Testis (tissue), 3 donors: ENCODE measurements around the gene PTPRE. TPM values are rescaled to one million over a fixed set of nuclear protein-coding genes. Genes with fewer than 3 reads are reported as not detected.

Experiments
- DNase-seq: peaks from one replicate; pipeline ENCODE4 v3.0.0-alpha.2; 2019
- H3K27ac ChIP-seq, 2 donors: fragments of 200-600 bp; sonication (generic); one replicate each; pipeline ENCODE4 v1.5.1; 2019
- H3K27me3 ChIP-seq: fragments of 200-600 bp; sonication (generic); one replicate; pipeline ENCODE4 v1.5.1; 2019
- H3K36me3 ChIP-seq: fragments of 200-600 bp; sonication (generic); one replicate; pipeline ENCODE4 v1.5.1; 2017; ENCODE audit warnings: low read depth; ENCODE audit errors: missing control alignments
- H3K4me1 ChIP-seq: fragments of 200-600 bp; sonication (generic); one replicate; pipeline ENCODE4 v1.5.1; 2019
- H3K4me3 ChIP-seq, 2 donors: fragments of 200-600 bp; sonication (generic); one replicate each; pipeline ENCODE4 v1.5.1; 2017 to 2019
- H3K9me3 ChIP-seq: fragments of 200-600 bp; sonication (generic); one replicate; pipeline ENCODE4 v1.5.1; 2017
- POLR2A ChIP-seq: fragments of 450-650 bp; IDR thresholded peaks from one replicate; pipeline ENCODE4 v1.6.1; 2017; ENCODE audit warnings: antibody characterized with exemption, mild to moderate bottlenecking, moderate library complexity
- WGBS, 2 donors: methylation state at CpG; one replicate each; pipeline ENCODE4 v1.1.5; 2018; 5-methylcytosine and 5-hydroxymethylcytosine counted together
- intact Hi-C: fragments of 100-400 bp; cut with DNase I; formaldehyde crosslinking; loops from one replicate; pipeline ENCODE4 v1.15.1; 2023; ENCODE audit warnings: low total_unique reads
- polyA plus RNA-seq: library from polyadenylated mRNA; stranded (reverse); fragments of 350-450 nt; fragmentation: Illumina TruSeq; extraction: RNeasy Lipid Tissue Mini Kit (QIAGEN cat#74804); gene quantifications from one replicate; pipeline ENCODE4 v1.2.3, GENCODE V29; 2014; ENCODE audit warnings: low read depth, low replicate concordance; ENCODE audit not compliant: insufficient read depth
- total RNA-seq, 2 donors: library from RNA; depleted of rRNA; stranded (reverse); fragments of >200 nt; gene quantifications; one replicate each; pipeline ENCODE4 v1.2.3, GENCODE V29; 2016
- TF ChIP-seq, protein P1 (sequence below), 3 experiments: fragments of 450-650 bp in 2 of 3; fragments of 200-600 bp in 1 of 3; sonication (generic) in 1 of 3; IDR thresholded peaks; one replicate each; pipeline ENCODE4 v1.5.1; 2016 to 2019; ENCODE audit warnings: antibody characterized with exemption in 3 of 3, mild to moderate bottlenecking in 2 of 3, moderate library complexity in 1 of 3

The PTPRE gene
- total and polyA plus RNA-seq, 3 donors from 2014 or later: 10.0 to 26.6 (median 15.3) TPM

DNA sequence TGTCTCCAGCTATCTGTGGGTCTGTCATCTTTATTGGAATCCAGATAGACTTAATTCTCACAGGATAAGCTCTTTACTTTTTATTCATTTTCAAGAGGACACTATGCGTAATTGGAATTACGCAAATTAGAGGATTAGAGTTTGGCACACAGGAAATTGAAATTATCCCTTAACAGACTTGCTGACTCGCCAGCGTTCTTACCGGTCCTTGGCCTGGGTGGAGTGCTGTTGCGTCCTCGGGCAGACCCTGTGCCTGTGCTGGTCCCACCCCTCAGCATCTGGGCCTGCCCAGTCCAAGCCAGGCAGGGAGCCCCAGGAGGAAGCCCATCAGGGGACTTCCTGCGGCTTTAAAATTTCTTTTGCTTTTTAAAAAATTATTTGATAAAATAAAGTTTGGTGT is 117.5 kb downstream of the PTPRE start:
- no peaks in the 10 kb centered on the region for H3K27me3 ChIP-seq
- no peak for TF ChIP-seq POLR2A
- TF ChIP-seq, protein P1, sequence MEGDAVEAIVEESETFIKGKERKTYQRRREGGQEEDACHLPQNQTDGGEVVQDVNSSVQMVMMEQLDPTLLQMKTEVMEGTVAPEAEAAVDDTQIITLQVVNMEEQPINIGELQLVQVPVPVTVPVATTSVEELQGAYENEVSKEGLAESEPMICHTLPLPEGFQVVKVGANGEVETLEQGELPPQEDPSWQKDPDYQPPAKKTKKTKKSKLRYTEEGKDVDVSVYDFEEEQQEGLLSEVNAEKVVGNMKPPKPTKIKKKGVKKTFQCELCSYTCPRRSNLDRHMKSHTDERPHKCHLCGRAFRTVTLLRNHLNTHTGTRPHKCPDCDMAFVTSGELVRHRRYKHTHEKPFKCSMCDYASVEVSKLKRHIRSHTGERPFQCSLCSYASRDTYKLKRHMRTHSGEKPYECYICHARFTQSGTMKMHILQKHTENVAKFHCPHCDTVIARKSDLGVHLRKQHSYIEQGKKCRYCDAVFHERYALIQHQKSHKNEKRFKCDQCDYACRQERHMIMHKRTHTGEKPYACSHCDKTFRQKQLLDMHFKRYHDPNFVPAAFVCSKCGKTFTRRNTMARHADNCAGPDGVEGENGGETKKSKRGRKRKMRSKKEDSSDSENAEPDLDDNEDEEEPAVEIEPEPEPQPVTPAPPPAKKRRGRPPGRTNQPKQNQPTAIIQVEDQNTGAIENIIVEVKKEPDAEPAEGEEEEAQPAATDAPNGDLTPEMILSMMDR (IDR thresholded peaks at IDR 0.05): no peak
- intact Hi-C loops: no loop called here
- H3K36me3 ChIP-seq: no peaks in the 10 kb centered on the region
- 77 to 83% methylated on average over 8 of the region's 8 CpGs for WGBS, 2 donors
- H3K4me3 ChIP-seq: no peak overlapping the region
- H3K4me1 ChIP-seq: peaks cover 5% of the 10 kb centered on the region
- H3K9me3 ChIP-seq: no peaks in the 10 kb centered on the region
- no peak overlapping the region for H3K27ac ChIP-seq
- no peak for DNase-seq

DNA sequence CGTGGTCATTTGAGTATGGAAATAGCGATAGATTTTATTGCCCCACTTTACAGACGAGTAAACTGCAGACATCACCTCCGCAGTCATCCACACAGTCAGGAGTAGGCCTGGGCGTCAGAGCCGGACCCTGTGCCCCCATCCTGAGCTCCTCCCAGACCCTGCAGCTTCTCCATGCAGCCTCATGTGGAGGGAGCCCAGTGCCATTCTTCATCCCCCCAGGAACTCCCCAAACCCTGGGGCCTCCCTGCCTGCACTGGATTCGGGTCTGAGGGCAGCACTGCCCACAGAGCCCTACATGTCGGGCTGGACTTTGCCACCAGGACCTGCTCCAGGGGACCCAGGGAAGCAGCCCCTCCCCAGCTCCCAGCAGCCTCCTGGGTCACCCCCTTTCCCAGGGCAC is 118.5 kb downstream of the PTPRE start:
- TF ChIP-seq, protein P1 (IDR thresholded peaks at IDR 0.05): no peak
- TF ChIP-seq POLR2A: no peak
- DNase-seq: no peak
- H3K27me3 ChIP-seq: no peaks in the 10 kb centered on the region
- H3K4me3 ChIP-seq: no peak overlapping the region
- intact Hi-C loops: no loop called here
- 93 to 94% methylated on average over 6 to 8 of the region's 8 CpGs for WGBS, 2 donors
- no peak overlapping the region for H3K27ac ChIP-seq
- H3K36me3 ChIP-seq: no peaks in the 10 kb centered on the region
- H3K4me1 ChIP-seq: peaks cover 5% of the 10 kb centered on the region
- H3K9me3 ChIP-seq: no peaks in the 10 kb centered on the region

DNA sequence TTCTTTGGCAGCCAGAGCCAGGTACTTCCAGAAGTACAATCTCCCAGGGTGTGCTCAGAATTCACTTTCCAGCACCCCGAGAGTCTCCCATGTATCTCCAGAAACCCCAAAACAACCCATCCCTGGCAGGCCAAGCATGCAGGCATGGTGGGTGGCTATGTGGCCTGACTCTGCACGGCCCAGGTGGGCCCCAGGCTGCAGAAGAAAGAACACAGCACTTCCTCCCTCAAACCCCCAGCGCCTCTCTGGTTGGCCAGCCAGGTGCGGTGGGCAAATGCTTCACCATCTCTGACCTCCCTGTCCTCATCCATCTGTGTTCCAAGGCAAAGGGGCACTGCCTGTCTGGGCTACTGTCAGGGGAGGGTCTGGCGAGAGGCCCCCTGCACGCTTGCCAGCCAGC is 119.0 kb downstream of the PTPRE start:
- intact Hi-C loops: no loop called here
- H3K27me3 ChIP-seq: no peaks in the 10 kb centered on the region
- H3K9me3 ChIP-seq: no peaks in the 10 kb centered on the region
- no peak overlapping the region for H3K4me3 ChIP-seq
- peaks cover 5% of the 10 kb centered on the region for H3K4me1 ChIP-seq
- no peak overlapping the region for H3K27ac ChIP-seq
- DNase-seq: no peak
- TF ChIP-seq, protein P1 (IDR thresholded peaks at IDR 0.05): no peak
- 88 to 90% methylated on average over 4 to 6 of the region's 6 CpGs for WGBS, 2 donors
- H3K36me3 ChIP-seq: no peaks in the 10 kb centered on the region

GRCh38 chr10:128026615-128027300 is 119.9 kb downstream of the PTPRE start:
- 74 to 76% methylated on average over 4 of the region's 4 CpGs for WGBS, 2 donors
- Histone ChIP-seq H3K4me3 (no peak overlapping the region), H3K27ac (no peak overlapping the region), H3K9me3 (no peaks in the 10 kb centered on the region), H3K36me3 (no peaks in the 10 kb centered on the region), H3K4me1 (peaks cover 5% of the 10 kb centered on the region), H3K27me3 (no peaks in the 10 kb centered on the region)
- no peak for DNase-seq
- intact Hi-C loops: no loop called here
- TF ChIP-seq, protein P1 (IDR thresholded peaks at IDR 0.05): no peak
- no peak for TF ChIP-seq POLR2A

DNA sequence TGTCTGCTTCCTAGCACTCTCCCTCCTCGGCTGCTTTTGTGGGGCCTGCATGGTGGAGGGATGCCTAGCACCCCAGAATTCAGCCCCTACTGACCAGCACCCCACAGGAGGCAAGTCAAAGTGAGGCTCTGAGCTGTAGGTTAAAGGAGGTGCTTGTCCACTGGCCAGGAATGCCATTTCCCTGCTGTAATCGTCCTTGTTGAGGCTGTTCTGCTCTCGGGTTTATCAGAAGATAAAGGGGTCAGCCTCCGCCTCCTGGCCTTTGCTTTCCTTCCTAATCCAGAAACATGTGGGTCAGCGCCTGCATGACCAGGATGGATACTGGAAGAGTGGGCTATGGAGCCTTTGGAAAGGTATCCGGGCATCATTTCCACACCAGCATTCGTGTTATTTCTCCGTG is 120.4 kb downstream of the PTPRE start:
- no peaks in the 10 kb centered on the region for H3K27me3 ChIP-seq
- H3K27ac ChIP-seq: no peak overlapping the region
- no peaks in the 10 kb centered on the region for H3K36me3 ChIP-seq
- H3K4me3 ChIP-seq: no peak overlapping the region
- peaks cover 5% of the 10 kb centered on the region for H3K4me1 ChIP-seq
- intact Hi-C loops: no loop called here
- no peak for TF ChIP-seq POLR2A
- TF ChIP-seq, protein P1 (IDR thresholded peaks at IDR 0.05): no peak
- H3K9me3 ChIP-seq: no peaks in the 10 kb centered on the region
- 78 to 83% methylated on average over 8 of the region's 8 CpGs for WGBS, 2 donors
- DNase-seq: peak; percentile 69
